Right lobe of liver (tissue), 4 donors: ENCODE data around the gene DYRK2.

Source experiments
- POLR2A ChIP-seq: fragments of 450-650 bp; IDR thresholded peaks from one replicate; pipeline ENCODE4 v1.6.1; 2017; ENCODE audit warnings: antibody characterized with exemption, mild to moderate bottlenecking
- TF ChIP-seq, protein P1 (sequence below), 4 donors: fragments of 200-600 bp in 3 of 4; fragments of 450-650 bp in 1 of 4; IDR thresholded peaks; one replicate each; pipeline versions ENCODE4 v1.5.1 to v1.8.0; 2016 to 2022; ENCODE audit warnings: antibody characterized with exemption in 4 of 4, mild to moderate bottlenecking in 2 of 4
- donor health status: DM: no; HTN: no; CAD: no.
- donor health status: DM: no; HTN: no; CAD: no.
- donor health status: DM: no; HTN: yes; CAD: no.

GRCh38 chr12:67648521-67649260 lies at the start of gene DYRK2:
- TF ChIP-seq, protein P1, sequence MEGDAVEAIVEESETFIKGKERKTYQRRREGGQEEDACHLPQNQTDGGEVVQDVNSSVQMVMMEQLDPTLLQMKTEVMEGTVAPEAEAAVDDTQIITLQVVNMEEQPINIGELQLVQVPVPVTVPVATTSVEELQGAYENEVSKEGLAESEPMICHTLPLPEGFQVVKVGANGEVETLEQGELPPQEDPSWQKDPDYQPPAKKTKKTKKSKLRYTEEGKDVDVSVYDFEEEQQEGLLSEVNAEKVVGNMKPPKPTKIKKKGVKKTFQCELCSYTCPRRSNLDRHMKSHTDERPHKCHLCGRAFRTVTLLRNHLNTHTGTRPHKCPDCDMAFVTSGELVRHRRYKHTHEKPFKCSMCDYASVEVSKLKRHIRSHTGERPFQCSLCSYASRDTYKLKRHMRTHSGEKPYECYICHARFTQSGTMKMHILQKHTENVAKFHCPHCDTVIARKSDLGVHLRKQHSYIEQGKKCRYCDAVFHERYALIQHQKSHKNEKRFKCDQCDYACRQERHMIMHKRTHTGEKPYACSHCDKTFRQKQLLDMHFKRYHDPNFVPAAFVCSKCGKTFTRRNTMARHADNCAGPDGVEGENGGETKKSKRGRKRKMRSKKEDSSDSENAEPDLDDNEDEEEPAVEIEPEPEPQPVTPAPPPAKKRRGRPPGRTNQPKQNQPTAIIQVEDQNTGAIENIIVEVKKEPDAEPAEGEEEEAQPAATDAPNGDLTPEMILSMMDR (IDR thresholded peaks at IDR 0.05), result no peak
- TF ChIP-seq POLR2A, result peak; percentile 72
